GM18951 (cell line): ENCODE data around the gene RAE1.

ENCODE experiments used
- POLR2A ChIP-seq: IDR thresholded peaks from 4 replicates; pipeline ENCODE4 v1.6.1; 2011; ENCODE audit warnings: mild to moderate bottlenecking; ENCODE audit not compliant: insufficient read length, insufficient read depth; ENCODE audit errors: extremely low read depth
- in situ Hi-C: fragments of 300-500 bp; cut with MboI; formaldehyde crosslinking; loops from one replicate; pipeline ENCODE4 v1.12.0; 2022; ENCODE audit warnings: low sequenced_read_pairs, mixed read lengths, inconsistent platforms; ENCODE audit not compliant: unreplicated experiment

The RAE1 gene

DNA sequence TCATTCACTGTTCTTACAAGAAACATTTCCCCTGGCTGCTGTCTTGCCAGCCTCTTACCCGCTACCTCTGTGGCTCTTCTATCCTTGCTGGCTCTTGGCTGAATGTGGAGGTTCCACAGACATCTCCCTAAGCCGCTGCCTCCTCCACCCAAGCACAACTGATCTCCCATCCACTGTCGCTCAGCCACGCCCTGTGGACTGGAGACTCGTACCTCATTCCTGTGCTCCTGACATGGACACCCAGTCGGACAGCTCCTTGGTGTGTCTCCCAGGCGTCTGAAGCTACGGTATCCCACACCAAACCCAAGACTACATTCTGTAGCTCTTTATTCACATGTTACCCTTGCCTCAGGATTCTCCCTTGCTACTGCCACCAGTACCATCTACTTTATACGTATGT is 19.3 kb downstream of the RAE1 start:
- in situ Hi-C loops, result no loop called here
- TF ChIP-seq POLR2A, result no peak

DNA sequence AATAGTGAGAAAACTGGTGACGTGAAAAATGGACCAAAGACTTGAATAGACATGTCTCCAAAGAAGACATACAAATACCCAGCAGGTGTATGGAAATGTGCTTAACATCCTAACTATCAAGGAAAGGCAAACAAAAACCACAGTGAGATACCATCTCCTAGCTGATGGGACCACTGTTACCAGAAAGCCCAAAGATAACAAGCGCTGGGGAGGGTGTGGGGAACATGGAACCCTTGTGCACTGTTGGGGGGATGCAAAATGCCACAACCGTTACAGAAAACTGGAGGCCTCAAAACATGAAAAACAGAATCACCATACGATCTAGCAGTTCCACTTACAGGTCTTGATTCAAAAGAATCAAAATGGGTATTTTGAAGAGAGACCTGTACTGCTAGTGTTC is 20.3 kb downstream of the RAE1 start:
- in situ Hi-C loops, result no loop called here
- TF ChIP-seq POLR2A, result no peak

GRCh38 chr20:57372157-57372556 is 21.1 kb downstream of the RAE1 start:
- in situ Hi-C loops, result no loop called here

GRCh38 chr20:57372581-57373350 is 21.7 kb downstream of the RAE1 start:
- in situ Hi-C loops, result no loop called here

More at GRCh38 chr20:57372157-57372556, 21.1 kb downstream of the RAE1 start:
- TF ChIP-seq POLR2A, result no peak

GRCh38 chr20:57374343-57374930 is 23.4 kb downstream of the RAE1 start:
- no peak for TF ChIP-seq POLR2A
- in situ Hi-C loops, result no loop called here

More at GRCh38 chr20:57372581-57373350, 21.7 kb downstream of the RAE1 start:
- TF ChIP-seq POLR2A, result no peak

DNA sequence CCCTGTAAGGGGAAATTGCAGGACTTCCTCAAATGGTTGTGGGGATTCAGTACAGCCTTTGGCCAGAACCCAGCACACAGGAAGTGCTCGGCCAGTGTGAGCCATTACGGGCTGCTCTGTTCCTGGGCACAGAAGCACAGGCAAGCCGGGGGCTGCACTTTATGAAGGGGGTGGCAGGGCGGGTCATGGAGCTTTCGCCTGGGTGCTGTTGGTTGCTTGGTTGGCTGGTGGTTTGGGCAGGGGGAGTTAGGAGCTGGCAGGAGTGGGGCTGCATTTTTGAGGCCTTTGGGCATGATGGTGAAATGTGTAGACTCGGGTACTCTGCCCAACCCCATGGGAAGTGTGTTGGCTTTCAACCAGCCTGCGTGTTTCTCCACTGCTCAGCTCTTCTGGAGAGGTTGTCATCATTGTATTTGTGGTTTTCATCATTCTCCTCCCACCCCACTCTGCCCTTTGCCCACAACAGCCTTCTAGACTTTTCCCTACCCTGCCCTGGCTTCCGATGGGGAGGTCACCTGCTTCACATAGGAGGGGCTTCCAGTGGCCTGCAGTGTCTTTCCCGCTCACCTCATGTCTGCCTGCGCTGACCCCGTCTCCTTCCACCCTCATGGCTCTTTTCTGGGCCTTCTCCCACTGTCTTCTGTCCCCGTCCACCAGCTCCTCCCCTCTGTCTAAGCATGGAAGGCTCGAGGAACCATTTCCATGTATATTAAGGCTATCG is 24.0 kb downstream of the RAE1 start:
- in situ Hi-C loops, result loop anchor here (25.0 kb wide), 1 partner anchor 837 kb away; no protein-coding TSS in a partner anchor

DNA sequence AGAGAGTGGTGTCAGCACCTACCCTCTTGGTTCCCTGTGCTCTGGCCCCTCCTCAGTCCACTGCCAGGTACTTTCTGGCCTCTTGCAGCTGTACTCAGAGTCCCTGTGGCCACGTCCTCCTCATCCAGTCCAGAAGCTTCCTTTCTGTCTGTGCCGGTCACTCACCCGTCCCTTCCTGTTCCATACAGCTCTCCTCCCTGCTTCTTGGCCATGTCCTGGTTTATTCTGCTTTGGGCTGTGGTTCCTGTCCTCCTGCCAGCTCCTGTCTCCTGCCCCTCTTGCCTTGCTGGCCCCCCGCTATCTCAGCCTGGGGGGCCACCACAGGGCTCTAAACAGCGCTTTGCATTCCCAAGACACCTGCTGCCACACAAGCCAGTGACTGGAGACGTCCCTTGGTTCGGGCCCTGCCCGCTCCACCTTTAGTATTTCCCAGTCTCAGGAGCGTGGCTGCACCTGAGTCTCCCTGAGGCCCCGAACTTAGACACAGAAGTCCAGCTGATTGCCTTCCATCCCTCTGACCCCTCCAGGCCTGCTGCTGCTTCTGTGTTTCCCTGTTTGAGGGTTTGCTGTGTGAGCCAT is 24.7 kb downstream of the RAE1 start:
- in situ Hi-C loops, result loop anchor here (25.0 kb wide), 1 partner anchor 837 kb away; no protein-coding TSS in a partner anchor
- TF ChIP-seq POLR2A, result no peak

More for the DNA sequence above, 24.0 kb downstream of the RAE1 start:
- TF ChIP-seq POLR2A, result no peak

DNA sequence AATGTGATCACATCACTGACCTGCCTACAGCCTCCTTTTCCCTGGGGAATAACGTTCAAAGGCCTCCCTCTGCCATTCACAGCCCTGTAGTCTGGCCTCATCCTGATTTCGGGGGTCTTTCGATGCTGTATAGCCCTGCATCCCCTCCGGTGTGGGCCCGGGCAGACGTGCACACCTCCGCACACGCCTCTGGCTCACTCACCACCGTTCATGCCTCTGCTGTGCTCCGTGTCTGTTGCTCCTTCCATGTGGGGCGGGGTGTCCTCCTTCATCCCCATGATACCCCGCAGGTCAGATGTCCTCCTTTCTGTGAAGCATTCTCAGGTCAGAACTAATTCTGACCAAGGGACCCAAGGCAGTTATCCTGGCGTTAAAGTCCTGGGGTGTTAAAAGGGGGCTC is 26.3 kb downstream of the RAE1 start:
- in situ Hi-C loops, result loop anchor here (25.0 kb wide), 1 partner anchor 835 kb away; no protein-coding TSS in a partner anchor
- TF ChIP-seq POLR2A, result no peak

DNA sequence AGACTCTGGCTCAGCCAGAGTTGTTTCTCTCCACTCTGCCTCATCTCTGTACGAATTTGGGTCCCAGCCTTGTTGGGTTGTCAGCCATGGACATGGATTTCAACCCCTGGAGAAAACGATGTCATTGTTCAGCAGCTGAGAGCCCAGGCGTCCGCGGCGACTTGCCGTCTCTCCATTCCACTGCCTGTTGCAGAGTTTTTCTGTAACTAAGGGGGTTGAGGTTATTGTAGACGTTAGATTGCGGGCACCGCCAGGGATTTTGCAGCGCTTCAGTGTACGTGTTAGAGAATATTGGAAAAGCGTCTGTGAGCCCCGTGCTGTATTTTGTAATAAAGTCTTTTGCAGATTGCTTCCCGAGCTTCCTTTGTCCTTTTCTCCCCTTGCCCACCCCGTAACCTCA is 27.1 kb downstream of the RAE1 start:
- in situ Hi-C loops, result loop anchor here (25.0 kb wide), 1 partner anchor 834 kb away; no protein-coding TSS in a partner anchor
- TF ChIP-seq POLR2A, result no peak

- in situ Hi-C loops, result loop anchor here (25.0 kb wide), 1 partner anchor 834 kb away; no protein-coding TSS in a partner anchor
- no peak for TF ChIP-seq POLR2A
Observed at GRCh38 chr20:57378646-57379262, 27.7 kb downstream of the RAE1 start.

GRCh38 chr20:57379263-57379647 is 28.2 kb downstream of the RAE1 start:
- no peak for TF ChIP-seq POLR2A
- in situ Hi-C loops, result loop anchor here (25.0 kb wide), 1 partner anchor 833 kb away; no protein-coding TSS in a partner anchor

DNA sequence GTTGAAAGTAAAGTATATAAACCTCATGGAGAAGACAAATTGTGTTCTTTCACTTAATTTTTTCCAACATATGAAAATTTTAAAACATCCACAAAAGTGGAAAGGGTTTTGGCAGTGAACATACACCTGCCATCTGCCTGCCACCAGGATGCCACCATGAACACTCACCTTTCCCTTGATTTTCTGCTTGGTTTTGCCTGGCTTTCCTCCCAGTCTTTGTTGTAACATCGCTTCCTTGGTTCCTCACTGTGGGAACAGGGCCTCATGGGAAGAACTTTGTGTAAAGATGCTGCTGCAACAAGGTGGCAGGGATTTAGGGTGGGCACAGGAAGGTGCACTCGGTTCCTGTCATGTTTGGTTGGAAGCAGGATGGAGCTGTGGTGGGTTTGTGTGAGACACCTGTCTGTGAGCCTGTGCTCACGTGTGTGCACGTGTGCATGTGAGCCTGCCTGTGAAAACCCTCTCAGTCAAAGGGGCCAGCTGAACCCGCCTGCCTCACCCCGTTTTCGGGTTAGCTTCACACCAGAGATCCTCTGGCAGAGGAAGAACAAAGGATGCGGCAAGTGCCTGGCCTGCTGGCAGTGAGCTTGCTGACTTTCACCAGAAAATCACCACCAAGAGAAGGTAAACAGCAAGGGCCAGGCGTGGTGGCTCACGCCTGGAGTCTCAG is 29.2 kb downstream of the RAE1 start:
- TF ChIP-seq POLR2A, result no peak
- in situ Hi-C loops, result loop anchor here (10.0 to 25.0 kb wide), 2 partner anchors 215 to 832 kb away; no protein-coding TSS in a partner anchor
